HUES48 (cell line): ENCODE data around the gene CDC40.
"Not testable (repeated sequence)": the region's sequence is repeated elsewhere in the genome, so short reads cannot be mapped to it uniquely, and the experiment has no call there.

Experiments used
- H3K27ac ChIP-seq: one replicate; pipeline ENCODE4 v1.7.0; 2013; ENCODE audit warnings: low read depth, low read length, inconsistent platforms
- H3K27me3 ChIP-seq: 2 replicates; pipeline ENCODE4 v1.6.1; 2013; ENCODE audit warnings: mild to moderate bottlenecking, low read length; ENCODE audit not compliant: control insufficient read depth, insufficient read depth
- H3K36me3 ChIP-seq: 2 replicates; pipeline ENCODE4 v1.6.1; 2013; ENCODE audit warnings: low read length; ENCODE audit not compliant: control insufficient read depth, insufficient read depth
- H3K4me1 ChIP-seq: 2 replicates; pipeline ENCODE4 v1.6.1; 2013; ENCODE audit warnings: mild to moderate bottlenecking, low read length; ENCODE audit not compliant: control insufficient read depth, insufficient read depth
- H3K4me3 ChIP-seq: 2 replicates; pipeline ENCODE4 v1.5.1; 2013; ENCODE audit warnings: mild to moderate bottlenecking, low read depth, low read length
- H3K9ac ChIP-seq: 2 replicates; pipeline ENCODE4 v1.6.1; 2013; ENCODE audit warnings: mild to moderate bottlenecking, low read depth, low read length, moderate library complexity
- H3K9me3 ChIP-seq: 2 replicates; pipeline ENCODE4 v1.6.1; 2013; ENCODE audit warnings: low read length; ENCODE audit not compliant: control insufficient read depth, insufficient read depth

The CDC40 gene

DNA sequence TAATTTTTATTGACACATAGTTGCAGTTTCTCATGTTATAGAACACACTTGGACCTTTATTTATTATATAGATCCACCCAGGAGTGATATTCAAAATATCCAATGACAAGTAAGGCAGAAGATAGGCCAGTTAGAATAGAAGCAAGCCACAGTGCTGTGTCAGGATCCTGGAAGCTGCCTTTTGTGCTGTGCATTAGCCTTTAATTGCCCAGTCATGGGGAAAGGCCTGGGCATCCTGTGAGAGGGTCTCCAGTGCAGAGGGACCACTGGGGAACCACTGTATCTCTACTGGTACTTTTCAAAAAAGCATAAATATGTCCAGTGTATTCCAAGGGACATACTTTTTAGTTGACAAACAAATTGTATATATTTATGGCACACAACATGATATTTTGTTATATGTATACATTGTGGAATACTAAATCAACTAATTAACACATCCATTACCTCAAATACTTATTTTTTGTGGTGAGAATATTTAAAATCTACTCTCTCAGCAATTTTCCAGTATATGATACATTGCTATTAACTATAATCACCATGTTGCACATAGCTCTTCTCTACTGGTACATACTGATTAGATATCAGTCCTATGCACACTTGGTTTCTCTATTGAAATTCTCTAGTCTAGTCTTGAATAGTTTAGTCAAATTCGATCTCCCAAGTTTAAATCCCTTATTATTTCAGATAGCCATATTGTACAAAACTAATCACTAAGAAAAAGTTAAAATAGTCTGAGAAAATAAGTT is 59.5 kb downstream of the CDC40 start:
- Histone ChIP-seq H3K9me3 (no peaks in the 10 kb centered on the region), H3K27me3 (no peaks in the 10 kb centered on the region), H3K4me3 (no peak overlapping the region), H3K9ac (no peak overlapping the region), H3K36me3 (no peaks in the 10 kb centered on the region), H3K4me1 (no peaks in the 10 kb centered on the region), H3K27ac (no peak overlapping the region)

DNA sequence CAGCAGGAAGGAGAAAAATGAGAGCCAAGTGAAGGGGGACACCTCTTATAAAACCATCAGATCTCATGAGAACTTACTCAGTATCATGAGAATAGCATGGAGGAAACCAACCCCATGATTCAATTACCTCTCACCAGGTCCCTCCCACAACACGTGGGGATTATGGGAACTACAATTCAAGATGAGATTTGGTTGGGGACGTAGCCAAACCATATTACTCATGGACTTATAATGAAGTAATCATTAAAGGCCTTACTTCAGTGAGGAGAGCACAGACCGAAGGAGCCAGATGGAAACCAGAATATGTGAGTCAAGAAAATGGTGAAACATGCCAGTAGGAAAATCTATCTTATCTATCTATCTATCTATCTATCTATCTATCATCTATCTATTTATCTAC is 64.4 kb downstream of the CDC40 start:
- H3K4me3 ChIP-seq, H3K4me1 ChIP-seq, H3K27me3 ChIP-seq: not testable (repeated sequence)

DNA sequence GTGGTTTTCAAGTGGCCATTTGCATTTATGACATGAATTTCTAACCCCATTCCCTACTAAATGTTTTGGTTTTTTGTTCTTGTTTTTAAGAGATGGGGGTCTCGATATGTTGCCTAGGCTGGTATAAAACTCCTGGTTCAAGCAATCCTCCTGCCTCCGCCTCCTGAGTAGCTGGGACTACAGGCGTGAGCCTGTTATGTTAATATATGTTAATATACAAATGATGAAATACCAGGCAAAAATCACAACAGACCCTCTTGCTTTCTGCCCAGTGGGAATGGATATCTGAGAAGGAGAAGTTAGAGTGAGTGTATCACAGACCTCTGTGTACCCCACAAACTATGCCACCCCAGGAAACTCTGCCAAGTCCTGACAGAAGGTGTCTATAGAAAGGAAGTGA is 66.2 kb downstream of the CDC40 start:
- Histone ChIP-seq H3K9me3 (no peaks in the 10 kb centered on the region), H3K9ac (no peak overlapping the region), H3K27me3 (no peaks in the 10 kb centered on the region), H3K4me3 (no peak overlapping the region), H3K36me3 (no peaks in the 10 kb centered on the region), H3K27ac (no peak overlapping the region), H3K4me1 (peaks cover 5% of the 10 kb centered on the region; the same call in 1 of the 2 replicates)

More for the DNA sequence above, 64.4 kb downstream of the CDC40 start:
- H3K9ac ChIP-seq, H3K9me3 ChIP-seq, H3K36me3 ChIP-seq, H3K27ac ChIP-seq: not testable (repeated sequence)

DNA sequence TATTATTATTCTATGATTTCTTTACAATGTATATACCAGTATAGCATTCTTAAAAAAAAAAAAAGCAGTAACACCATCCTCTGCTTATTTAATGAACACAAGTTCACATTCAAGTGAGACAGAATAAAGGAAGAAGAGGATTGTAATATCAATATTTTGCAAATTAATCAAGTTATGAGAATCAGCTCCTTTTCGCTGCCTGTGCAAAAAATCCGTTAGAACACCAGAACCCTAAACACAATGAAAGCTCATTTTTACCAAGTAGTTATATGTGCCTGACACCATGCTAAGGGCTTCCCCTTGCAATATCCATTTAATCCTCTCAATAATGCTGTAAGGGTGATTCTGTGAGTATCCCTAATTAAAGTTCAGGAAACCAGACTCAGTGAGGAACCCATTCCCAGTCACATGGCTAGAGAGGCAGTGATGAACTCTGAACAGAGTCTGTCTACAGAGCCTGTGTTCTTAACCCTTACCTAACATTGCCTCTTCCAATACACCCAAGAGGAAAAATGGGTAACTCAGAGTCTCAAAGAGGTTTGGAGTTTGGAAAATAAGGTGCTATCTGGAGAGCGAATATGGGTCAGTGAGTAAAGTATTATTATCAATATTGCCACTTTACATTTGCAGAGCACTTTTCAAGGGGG is 66.8 kb downstream of the CDC40 start:
- peaks cover 5% of the 10 kb centered on the region; the same call in 1 of the 2 replicates for H3K4me1 ChIP-seq
- no peaks in the 10 kb centered on the region for H3K9me3 ChIP-seq
- no peak overlapping the region for H3K9ac ChIP-seq
- no peaks in the 10 kb centered on the region for H3K27me3 ChIP-seq
- H3K4me3 ChIP-seq = no peak overlapping the region
- no peaks in the 10 kb centered on the region for H3K36me3 ChIP-seq
- no peak overlapping the region for H3K27ac ChIP-seq

DNA sequence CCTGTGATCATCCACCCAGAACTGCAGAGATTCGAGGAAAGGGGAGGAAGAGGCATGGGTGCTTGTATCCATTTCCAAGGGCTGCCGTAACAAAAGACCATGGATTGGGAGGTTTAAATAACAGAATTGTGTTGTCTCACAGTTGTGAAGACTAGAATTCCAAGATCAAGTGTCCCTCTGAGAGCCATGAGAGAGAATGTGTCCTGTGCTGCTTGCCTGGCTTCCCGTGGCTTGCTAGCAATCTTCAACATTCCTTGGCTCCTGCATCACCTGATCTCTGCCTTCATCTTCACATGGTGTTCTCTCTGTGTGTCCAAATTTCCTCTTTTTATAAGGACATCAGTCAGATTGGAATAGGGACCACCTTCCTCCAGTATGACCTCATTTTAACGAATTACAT is 69.8 kb downstream of the CDC40 start:
- Histone ChIP-seq H3K36me3 (no peaks in the 10 kb centered on the region), H3K4me1 (peaks cover 5% of the 10 kb centered on the region; the same call in 1 of the 2 replicates), H3K27ac (no peak overlapping the region), H3K4me3 (no peak overlapping the region), H3K9me3 (no peaks in the 10 kb centered on the region), H3K9ac (no peak overlapping the region), H3K27me3 (no peaks in the 10 kb centered on the region)

DNA sequence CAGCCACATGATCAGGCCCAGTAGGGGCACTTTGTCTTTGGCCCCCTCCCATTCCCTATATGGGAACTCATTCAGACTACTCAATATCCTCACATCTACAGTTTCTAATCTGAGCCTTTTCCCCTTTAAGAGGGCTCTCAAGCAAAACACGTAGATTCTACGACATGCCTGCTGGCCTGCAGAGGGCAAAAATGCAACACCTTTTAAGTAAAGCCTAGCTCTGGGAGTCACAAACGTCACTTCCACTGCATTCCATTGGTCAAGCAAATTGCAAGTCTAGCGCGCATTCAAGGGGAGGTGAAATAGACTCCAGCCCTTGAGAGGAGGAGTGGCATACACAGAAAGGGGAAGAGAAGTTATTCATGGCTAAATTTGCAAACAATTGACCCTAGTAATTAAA is 70.6 kb downstream of the CDC40 start:
- H3K4me3 ChIP-seq = no peak overlapping the region
- no peaks in the 10 kb centered on the region for H3K9me3 ChIP-seq
- no peaks in the 10 kb centered on the region for H3K27me3 ChIP-seq
- no peak overlapping the region for H3K9ac ChIP-seq
- no peaks in the 10 kb centered on the region for H3K36me3 ChIP-seq
- H3K4me1 ChIP-seq = peaks cover 5% of the 10 kb centered on the region; the same call in 1 of the 2 replicates
- no peak overlapping the region for H3K27ac ChIP-seq

DNA sequence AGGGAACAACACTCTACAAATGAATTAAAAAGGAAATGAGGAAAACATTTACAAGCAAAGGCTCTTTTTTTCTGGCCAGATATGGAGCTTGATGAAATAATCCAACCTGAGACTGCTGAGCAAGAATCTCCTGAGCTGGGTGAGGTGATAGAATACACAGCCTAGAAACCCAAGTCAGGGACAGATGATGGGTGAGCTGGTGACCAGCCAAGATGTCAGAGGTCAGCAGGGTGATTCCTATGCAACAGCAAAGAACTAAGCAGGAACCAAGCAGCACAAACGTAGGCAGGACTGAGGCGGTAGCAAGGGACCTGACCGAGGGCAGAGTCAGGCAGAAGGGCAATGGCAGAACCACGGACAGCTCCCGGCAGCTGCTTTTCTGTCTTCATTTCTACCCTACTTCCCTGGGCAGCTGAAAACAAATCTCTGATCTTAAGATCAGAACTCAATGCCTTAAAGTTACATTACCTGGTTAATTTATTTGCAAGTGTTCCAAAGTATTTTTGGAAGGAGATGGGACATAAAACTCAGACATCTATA is 75.1 kb downstream of the CDC40 start:
- Histone ChIP-seq H3K9ac (no peak overlapping the region), H3K9me3 (no peaks in the 10 kb centered on the region), H3K27ac (no peak overlapping the region), H3K4me3 (no peak overlapping the region), H3K4me1 (0 out of 2 replicates have a peak, but pooled peaks cover 5% of the 10 kb centered on the region), H3K36me3 (no peaks in the 10 kb centered on the region), H3K27me3 (no peaks in the 10 kb centered on the region)

DNA sequence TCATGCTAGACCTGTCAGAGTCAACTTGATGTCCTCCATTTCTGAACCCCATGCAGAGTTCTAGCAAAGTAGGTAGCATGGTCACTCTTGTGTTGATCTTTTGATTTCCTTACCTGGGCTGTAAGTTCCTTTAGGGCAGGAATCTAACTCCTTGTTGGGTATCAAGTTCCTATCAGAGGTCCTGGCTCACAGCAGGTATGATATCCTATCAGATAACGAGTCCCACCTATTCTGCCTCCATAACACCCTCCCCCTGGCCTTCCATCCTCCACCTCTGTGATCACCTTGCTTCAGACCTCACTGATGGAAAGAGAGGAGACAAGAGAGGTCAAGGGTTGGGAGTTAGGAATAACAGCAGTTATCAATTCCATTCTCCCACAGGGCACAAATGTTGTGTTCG is 76.1 kb downstream of the CDC40 start:
- Histone ChIP-seq H3K27ac (no peak overlapping the region), H3K4me1 (no peaks in the 10 kb centered on the region), H3K9ac (no peak overlapping the region), H3K27me3 (no peaks in the 10 kb centered on the region), H3K4me3 (no peak overlapping the region), H3K9me3 (no peaks in the 10 kb centered on the region), H3K36me3 (no peaks in the 10 kb centered on the region)

DNA sequence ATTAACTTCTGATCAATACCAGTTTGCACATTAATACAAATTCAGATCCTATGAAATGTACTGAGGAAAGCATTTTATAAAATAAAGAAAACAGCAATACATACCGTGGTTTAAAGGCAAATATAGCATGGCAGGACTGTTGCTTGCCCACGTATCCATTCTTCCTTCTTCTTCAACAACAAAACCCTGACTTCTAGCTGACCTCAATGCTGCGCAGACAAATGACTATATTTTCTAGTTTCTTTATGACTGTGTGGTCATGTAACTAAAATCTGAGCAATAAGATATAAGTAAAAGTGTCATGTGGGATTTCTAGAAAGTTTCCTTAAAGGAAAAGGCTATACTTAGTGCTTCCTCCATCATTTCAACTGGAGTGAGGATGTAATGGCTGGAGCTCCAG is 85.0 kb downstream of the CDC40 start:
- H3K9me3 ChIP-seq = no peaks in the 10 kb centered on the region
- H3K27ac ChIP-seq = no peak overlapping the region
- no peak overlapping the region for H3K9ac ChIP-seq
- no peaks in the 10 kb centered on the region for H3K27me3 ChIP-seq
- H3K4me3 ChIP-seq = no peak overlapping the region
- peaks cover 12% of the 10 kb centered on the region for H3K4me1 ChIP-seq
- no peaks in the 10 kb centered on the region for H3K36me3 ChIP-seq

DNA sequence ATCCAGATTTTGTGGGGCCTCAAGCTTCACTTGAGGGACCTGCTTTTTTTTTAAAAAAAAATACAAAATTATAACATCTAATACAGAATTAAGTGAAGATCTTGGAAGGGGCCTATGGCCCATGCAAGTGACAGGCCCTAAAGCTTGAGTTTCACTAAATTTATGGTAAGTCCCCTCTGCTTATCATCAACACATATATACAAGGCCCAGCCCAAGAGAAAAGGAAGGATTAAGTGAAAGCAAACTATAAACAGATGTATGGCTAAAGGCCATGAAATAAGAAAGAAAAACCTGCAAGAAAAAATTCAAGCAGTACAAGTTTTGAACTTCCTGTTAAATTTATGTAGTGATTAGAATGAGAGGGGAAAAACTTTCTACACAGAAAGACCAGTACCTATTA is 86.8 kb downstream of the CDC40 start:
- Histone ChIP-seq H3K9ac (no peak overlapping the region), H3K9me3 (no peaks in the 10 kb centered on the region), H3K4me3 (no peak overlapping the region), H3K36me3 (no peaks in the 10 kb centered on the region), H3K27ac (no peak overlapping the region), H3K27me3 (no peaks in the 10 kb centered on the region), H3K4me1 (peaks cover 15% of the 10 kb centered on the region)

DNA sequence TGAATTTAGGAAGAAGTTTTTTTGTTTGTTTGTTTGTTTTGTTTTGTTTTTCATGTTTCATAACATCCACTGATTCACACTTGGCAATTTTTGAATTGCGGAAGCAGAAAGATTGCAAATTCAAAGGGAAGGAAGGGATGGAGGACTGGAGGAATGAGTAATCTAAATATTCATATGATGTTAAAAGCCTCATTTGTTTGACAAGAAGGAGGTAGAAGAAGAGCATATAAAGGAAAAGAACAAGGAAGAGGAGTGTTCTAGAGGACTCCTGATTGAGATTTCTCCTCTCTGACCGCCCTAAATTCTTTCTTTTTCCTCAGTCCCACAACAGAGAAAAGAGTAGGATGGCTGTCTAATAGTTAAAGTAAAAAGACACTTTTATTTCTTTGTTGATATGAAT is 89.4 kb downstream of the CDC40 start:
- Histone ChIP-seq H3K9me3 (no peaks in the 10 kb centered on the region), H3K27me3 (no peaks in the 10 kb centered on the region), H3K4me3 (peak overlapping the region; percentile 28; the same call in 1 of the 2 replicates), H3K27ac (peak overlapping the region; percentile 91), H3K4me1 (peaks cover 15% of the 10 kb centered on the region), H3K36me3 (no peaks in the 10 kb centered on the region), H3K9ac (peak overlapping the region; percentile 62; the same call in 1 of the 2 replicates)
